HG03095 (cell line): ENCODE data around the gene OR7C1.
"Not testable (repeated sequence)": the region's sequence is repeated elsewhere in the genome, so short reads cannot be mapped to it uniquely, and the experiment has no call there.

ENCODE experiments used
- ATAC-seq: cut with Tn5 transposase; IDR thresholded peaks from one replicate; pipeline ENCODE4 v1.9.1; 2021; ENCODE audit warnings: moderate library complexity; ENCODE audit not compliant: unreplicated experiment

The OR7C1 gene

GRCh38 chr19:14785102-14785793 lies 49.7 kb downstream of the OR7C1 start:
- ATAC-seq, result not testable (repeated sequence)

- ATAC-seq, result not testable (repeated sequence)
These were observed 50.3 kb downstream of the OR7C1 start for GRCh38 chr19:14784730-14785101.

GRCh38 chr19:14783410-14783998 lies 51.5 kb downstream of the OR7C1 start:
- ATAC-seq, result not testable (repeated sequence)

- ATAC-seq, result no peak
These were observed 52.2 kb downstream of the OR7C1 start for GRCh38 chr19:14782626-14783409.

GRCh38 chr19:14781713-14782536 lies 53.1 kb downstream of the OR7C1 start:
- ATAC-seq, result not testable (repeated sequence)

- ATAC-seq, result not testable (repeated sequence)
These were observed 54.3 kb downstream of the OR7C1 start for GRCh38 chr19:14780622-14781225.

DNA sequence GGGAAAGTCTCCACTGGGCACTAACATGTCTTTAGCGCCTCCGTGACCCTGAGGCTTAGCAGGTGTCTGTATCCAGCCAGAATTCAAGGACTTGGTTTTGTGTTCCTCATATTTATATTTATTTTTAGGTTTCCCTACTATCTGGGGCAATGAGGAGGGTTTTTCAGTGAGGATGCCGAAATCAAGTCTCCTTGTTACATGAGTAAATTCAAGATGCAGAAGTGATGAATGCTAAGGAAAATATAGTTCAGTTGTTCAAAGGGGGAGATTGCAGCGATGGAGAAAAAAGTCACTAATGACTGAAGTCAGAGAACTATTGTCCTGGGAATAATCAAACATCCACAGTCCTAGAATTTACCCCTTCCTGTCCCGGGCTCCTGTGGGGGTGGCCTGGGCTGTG lies 55.8 kb downstream of the OR7C1 start:
- no peak for ATAC-seq

GRCh38 chr19:14778110-14778845 lies 56.7 kb downstream of the OR7C1 start, which contains the start of gene ADGRE2:
ADGRE2 (minus strand) TSS chr19:14778560; CDS start chr19:14776756, 1,804 bp downstream.
- ATAC-seq, result not testable (repeated sequence)

DNA sequence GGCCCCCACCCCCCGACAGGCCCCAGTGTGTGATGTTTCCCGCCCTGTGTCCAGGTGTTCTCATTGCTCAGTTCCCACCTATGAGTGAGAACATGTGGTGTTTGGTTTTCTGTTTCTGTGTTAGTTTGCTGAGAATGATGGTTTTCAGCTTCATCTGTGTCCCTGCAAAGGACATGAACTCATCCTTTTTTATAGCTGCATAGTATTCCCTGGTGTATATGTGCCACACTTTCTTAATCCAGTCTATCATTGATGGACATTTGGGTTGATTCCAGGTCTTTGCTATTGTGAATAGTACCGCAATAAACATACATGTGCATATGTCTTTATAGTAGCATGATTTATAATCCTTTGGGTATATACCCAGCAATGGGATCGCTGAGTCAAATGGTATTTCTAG lies 57.3 kb downstream of the OR7C1 start:
- ATAC-seq, result not testable (repeated sequence)

DNA sequence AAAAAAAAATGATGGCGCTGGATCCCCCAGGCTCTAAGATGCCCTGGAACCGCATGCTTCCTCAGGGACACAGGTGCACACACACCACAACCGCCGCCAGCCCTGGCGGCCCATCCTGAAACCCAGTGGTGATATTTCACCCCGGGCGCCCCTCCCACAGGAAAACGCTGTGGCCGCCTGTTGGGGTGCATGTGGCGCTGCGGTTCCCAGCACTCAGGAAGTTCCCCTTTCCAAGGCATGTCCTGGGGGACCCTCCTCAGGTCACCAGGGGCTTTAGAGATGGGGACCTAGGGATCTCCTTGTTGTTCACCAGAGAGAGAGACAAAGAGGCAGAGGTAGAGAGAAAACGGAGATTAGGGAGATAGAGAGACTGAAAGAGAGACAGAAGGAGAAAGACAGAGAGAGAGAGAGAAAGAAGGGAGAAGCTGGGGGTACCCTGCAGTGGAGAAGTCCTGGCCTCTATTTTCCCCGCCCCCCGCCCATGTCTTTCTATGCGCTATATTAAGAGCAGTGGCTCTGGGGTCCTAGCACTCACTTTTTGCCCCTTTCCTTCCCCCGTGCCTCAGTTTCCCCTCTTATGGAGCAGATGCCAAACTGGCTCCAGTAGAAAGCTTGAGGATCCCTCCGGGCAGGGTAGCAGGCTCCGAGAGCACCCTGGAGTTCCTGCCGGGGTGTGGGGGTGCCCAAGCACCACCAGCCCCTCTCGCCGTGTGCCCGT lies 59.0 kb downstream of the OR7C1 start:
- no peak for ATAC-seq

DNA sequence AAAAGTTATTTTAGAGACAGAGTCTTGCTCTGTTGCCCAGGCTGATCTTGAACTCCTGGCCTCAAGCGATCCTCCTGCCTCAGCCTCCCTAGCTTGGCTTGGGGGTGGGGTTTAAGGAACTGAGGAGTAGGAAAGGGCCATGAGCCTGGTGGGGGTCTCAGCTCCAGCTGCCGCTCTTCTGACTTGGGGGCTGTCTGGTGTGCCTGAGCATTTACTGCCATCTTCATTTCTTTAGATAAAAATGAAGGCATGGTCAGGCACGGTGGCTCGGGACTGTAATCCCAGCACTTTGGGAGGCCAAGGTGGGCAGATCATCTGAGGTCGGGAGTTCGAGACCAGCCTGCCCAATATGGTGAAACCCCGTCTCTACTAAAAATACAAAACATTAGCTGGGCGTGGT lies 59.7 kb downstream of the OR7C1 start:
- not testable (repeated sequence) for ATAC-seq

- no peak for ATAC-seq
These were observed 60.6 kb downstream of the OR7C1 start for GRCh38 chr19:14774373-14774772.

GRCh38 chr19:14773722-14774121 lies 61.3 kb downstream of the OR7C1 start:
- not testable (repeated sequence) for ATAC-seq

DNA sequence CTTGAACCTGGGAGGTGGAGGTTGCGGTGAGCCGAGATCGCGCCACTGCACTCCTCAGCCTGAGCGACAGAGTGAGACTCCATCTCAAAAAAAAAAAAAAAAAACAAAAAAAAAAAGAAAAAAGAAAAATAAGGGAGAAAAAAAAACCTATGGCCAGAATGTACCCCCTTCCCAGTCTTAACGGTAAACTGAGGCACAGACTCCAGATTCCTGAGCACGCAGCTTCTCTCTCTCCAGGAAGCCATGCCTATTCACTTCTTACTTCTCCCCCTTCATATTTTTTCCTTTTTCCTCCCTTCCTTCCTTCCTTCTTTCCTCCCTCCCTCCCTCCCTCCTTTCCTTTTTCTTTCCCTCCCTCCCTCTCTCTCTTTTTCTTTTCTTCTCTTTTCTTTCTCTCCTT lies 62.0 kb downstream of the OR7C1 start:
- no peak for ATAC-seq

GRCh38 chr19:14772467-14772866 lies 62.5 kb downstream of the OR7C1 start:
- ATAC-seq, result no peak

- no peak for ATAC-seq
These were observed 63.8 kb downstream of the OR7C1 start for GRCh38 chr19:14770944-14771839.

DNA sequence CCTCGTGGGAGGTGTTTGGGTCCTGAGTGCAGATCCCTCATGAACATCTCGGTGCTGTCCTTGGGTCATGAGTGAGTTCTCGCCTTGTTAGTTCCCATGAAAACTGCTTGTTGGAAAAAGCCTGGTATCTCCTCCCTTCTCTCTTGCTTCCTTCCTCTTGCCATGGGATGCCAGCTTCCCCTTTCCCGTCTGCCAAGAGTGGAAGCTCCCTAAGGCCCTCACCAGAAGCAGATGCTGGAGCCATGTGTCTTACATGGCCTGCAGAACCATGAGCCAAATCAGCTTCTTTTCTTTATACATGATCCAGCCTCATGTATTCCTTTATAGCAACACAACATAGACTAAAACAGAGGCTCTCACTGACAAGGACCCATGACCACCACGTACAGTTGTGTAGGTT lies 64.8 kb downstream of the OR7C1 start:
- ATAC-seq, result no peak

DNA sequence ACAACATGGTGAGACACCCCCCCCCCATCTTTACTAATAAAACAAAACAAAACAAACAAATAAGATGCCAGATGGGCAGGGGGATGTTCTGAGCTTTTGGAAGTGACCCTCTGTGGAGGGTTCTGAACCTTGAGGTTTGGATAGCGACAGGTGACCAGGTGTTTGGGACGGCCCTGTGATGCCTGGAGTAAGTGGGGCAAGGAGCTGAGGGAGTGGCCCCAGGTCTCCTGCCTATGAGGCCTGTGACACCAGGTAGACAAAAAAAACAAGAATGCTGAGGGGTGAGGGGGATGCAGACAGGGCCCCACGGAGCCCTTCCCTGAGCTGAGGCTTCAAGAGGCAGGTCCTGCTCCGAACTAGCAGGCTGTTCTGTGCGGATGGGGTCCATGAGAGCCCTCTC lies 65.8 kb downstream of the OR7C1 start:
- no peak for ATAC-seq
